Heart left ventricle (tissue), 16 donors: ENCODE measurements around the gene GTF3C5. TPM values are rescaled to one million over a fixed set of nuclear protein-coding genes. Genes with fewer than 3 reads are reported as not detected.
A peak's percentile ranks its signal among the peaks of the same experiment; 100 is the strongest.
"Not testable (repeated sequence)": the region's sequence is repeated elsewhere in the genome, so short reads cannot be mapped to it uniquely, and the experiment has no call there.

Experiments used
- ATAC-seq, 4 donors: fragments of 200-7000 bp; cut with Tn5 transposase; one replicate each; pipeline ENCODE4 v1.9.1; 2020 to 2022; ENCODE audit warnings: moderate library complexity in 4 of 4, mild to moderate bottlenecking in 3 of 4, moderate number of reproducible peaks in 1 of 4
- DNase-seq, 5 donors: peaks; one replicate each; pipeline ENCODE4 v3.0.0-alpha.2; 2020
- H3K27ac ChIP-seq, 12 donors: fragments of 200-600 bp; sonication (generic) in 4 of 12; one replicate each; pipeline versions ENCODE4 v1.5.0 to v1.8.0; 2016 to 2022; ENCODE audit warnings: mild to moderate bottlenecking in 2 of 12
- H3K27me3 ChIP-seq, 9 donors: fragments of 200-600 bp; sonication (generic) in 2 of 9; one replicate each; pipeline versions ENCODE4 v1.5.1 to v1.8.0; 2016 to 2022; ENCODE audit warnings: mild to moderate bottlenecking in 3 of 9
- H3K36me3 ChIP-seq, 9 donors: fragments of 200-600 bp; sonication (generic) in 2 of 9; one replicate each; pipeline versions ENCODE4 v1.5.0 to v1.8.0; 2018 to 2022; ENCODE audit warnings: mild to moderate bottlenecking in 2 of 9
- H3K4me1 ChIP-seq, 12 donors: fragments of 200-600 bp; sonication (generic) in 4 of 12; one replicate each; pipeline versions ENCODE4 v1.5.0 to v1.8.0; 2016 to 2022; ENCODE audit warnings: mild to moderate bottlenecking in 3 of 12
- H3K4me3 ChIP-seq, 12 donors: fragments of 200-600 bp; sonication (generic) in 4 of 12; one replicate each; pipeline versions ENCODE4 v1.5.0 to v1.8.0; 2017 to 2022; ENCODE audit warnings: mild to moderate bottlenecking in 9 of 12, moderate library complexity in 4 of 12
- H3K9me3 ChIP-seq, 12 donors: fragments of 200-600 bp; sonication (generic) in 4 of 12; one replicate each; pipeline versions ENCODE4 v1.5.0 to v1.8.0; 2016 to 2022; ENCODE audit warnings: mild to moderate bottlenecking in 1 of 12
- POLR2A ChIP-seq, 2 donors: fragments of 450-650 bp; IDR thresholded peaks; one replicate each; pipeline ENCODE4 v1.6.1; 2017; ENCODE audit warnings: antibody characterized with exemption in 2 of 2, mild to moderate bottlenecking in 2 of 2, moderate library complexity in 2 of 2
- whole genome bisulfite sequencing, 4 donors: extraction: QIAGEN DNeasy Blood & Tissue Kit in 2 of 4; methylation state at CpG; one replicate each; pipeline versions ENCODE4 v1.1.5 to v1.1.7; 2013 to 2018; 5-methylcytosine and 5-hydroxymethylcytosine counted together
- intact Hi-C, 10 donors: fragments of 100-400 bp; cut with DNase I; formaldehyde crosslinking; loops; one replicate each; pipeline versions ENCODE4 v1.11.1 to v1.14.2; 2022
- polyA plus RNA-seq, 2 donors: library from polyadenylated mRNA; stranded (reverse); fragments of 200-250 nt; gene quantifications; one replicate each; pipeline ENCODE4 v1.2.3, GENCODE V29; 2013
- total RNA-seq, 9 donors: library from RNA; depleted of rRNA in 2 of 9; stranded (reverse); fragments of >200 nt in 2 of 9; fragmentation: NEBNext Ultra II Directional in 3 of 9; extraction: Animal tissue kit (Norgen Biotek cat#: 25700) in 3 of 9; gene quantifications; one replicate each; pipeline versions ENCODE4 v1.1.0 to v1.2.4, GENCODE V29; 2016 to 2023
- TF ChIP-seq, protein P1 (sequence below), 12 donors: fragments of 200-600 bp; sonication (generic) in 4 of 12; IDR thresholded peaks; one replicate each; pipeline versions ENCODE4 v1.5.0 to v1.8.0; 2018 to 2022; ENCODE audit warnings: antibody characterized with exemption in 12 of 12, mild to moderate bottlenecking in 5 of 12
- donor health status: ischemic (EF 13 %, LVEDD 7.1; RV severe dilation, severe dysfunction).
- donor health status: healthy with polysubstance abuse.
- donor health status: DM: no; HTN: yes; CAD: no.
- donor health status: DM: no; HTN: no; CAD: no.
- donor health status: ischemic (EF 25% LVEDD 6.9; RV normal size, moderate dysfunction).
- donor health status: ischemic (EF 25% LVEDD 5.7; RV mildly dilated, moderate dysfunction).
- donor health status: healthy.
- donor health status: DM: yes; HTN: yes; CAD: no.
- donor health status: ischemic (EF 35%, LVEDD 5.7; RV mildly dilated, moderate dysfunction).
- donor health status: nonischemic (EF 11% LVEDD 7.7; RV severe dilation, severe dysfunction).
- donor health status: DM: yes; HTN: yes; CAD: no.
- donor health status: PGD.
- donor health status: ischemic (EF 29% LVEDD 5.4; RV normal size, mild dysfunction).
- donor health status: nonischemic (EF 23%, LVEDD 6.1; RV moderate dilation, normal function).

Gene GTF3C5
- total and polyA plus RNA-seq, 11 donors: 22.9 to 51.7 (median 35.9) TPM

DNA sequence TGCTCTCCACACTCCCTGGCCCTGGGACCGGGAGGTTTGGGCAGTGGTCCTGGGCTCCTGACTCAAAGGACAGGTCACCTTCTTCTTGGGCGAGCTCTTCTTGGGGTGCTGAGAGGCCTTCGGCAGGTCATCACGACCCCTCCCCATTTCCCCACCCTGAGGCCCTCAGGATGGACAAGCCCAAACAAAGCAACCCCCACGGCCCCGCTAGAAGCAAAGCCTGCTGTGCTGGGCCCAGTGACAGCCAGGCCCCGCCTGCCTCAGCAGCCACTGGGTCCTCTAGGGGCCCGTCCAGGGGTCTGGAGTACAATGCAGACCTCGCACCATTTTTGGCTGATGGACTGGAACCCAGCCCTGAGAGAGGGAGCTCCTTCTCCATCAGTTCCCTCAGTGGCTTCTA is 52.9 kb downstream of the GTF3C5 start:
- intact Hi-C loops, H3K4me1 ChIP-seq, H3K27me3 ChIP-seq, H3K9me3 ChIP-seq, ATAC-seq, H3K36me3 ChIP-seq, H3K4me3 ChIP-seq, H3K27ac ChIP-seq: not testable (repeated sequence)
- DNase-seq: peak in 1 of 5 donors; percentile 18
- 72 to 78% (median 72%) methylated on average over 6 to 9 of the region's 9 CpGs; no CpG with 5 or more reads in 1 of the 4 donors for WGBS, 4 donors

DNA sequence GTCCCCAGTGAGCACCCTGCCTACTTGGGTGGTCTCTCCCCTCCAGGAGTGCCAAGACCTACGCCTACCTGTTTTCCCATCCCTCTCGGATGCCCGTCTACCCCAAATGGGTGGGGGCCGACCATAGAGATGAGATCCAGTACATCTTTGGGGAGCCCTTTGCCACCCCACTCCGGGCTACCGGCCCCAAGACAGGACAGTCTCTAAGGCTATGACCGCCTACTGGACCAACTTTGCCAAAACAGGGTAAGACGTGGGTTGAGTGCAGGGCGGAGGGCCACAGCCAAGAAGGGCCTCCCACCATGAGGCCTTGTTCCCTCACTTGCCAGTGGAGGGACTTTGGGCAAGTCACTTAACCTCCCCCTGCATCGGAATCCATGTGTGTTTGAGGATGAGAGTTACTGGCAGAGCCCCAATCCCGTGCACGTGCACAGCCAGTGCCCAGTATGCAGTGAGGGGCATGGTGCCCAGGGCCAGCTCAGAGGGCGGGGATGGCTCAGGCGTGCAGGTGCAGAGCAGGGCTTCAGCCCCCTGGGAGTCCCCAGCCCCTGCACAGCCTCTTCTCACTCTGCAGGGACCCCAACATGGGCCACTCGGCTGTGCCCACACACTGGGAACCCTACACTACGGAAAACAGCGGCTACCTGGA is 55.5 kb downstream of the GTF3C5 start:
- 66 to 87% (median 84%) methylated on average over 7 to 17 of the region's 17 CpGs for WGBS, 4 donors
- H3K9me3 ChIP-seq, H3K4me3 ChIP-seq, H3K36me3 ChIP-seq, H3K27ac ChIP-seq, intact Hi-C loops, ATAC-seq, H3K27me3 ChIP-seq: not testable (repeated sequence)
- peaks cover 0 to 12% (median 2%) of the 10 kb centered on the region in 12 donors for H3K4me1 ChIP-seq
- DNase-seq: peak in 1 of 5 donors; percentile 7

DNA sequence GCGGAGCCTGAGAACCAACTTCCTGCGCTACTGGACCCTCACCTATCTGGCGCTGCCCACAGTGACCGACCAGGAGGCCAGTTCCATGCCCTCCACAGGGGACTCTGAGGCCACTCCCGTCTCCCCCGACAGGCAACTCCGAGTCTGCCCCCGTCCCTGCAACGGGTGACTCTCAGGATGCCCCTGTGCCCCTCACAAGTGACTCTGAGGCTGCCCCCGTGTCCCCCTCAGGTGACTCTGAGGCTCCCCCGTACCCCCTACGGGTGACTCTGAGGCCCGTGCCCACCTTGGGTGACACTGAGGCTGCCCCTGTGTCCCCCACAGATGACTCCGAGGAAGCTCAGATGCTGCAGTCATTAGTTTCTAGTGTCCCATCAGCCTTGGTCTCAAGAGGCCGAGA is 56.1 kb downstream of the GTF3C5 start:
- Histone ChIP-seq H3K36me3 (no peaks in the 10 kb centered on the region), H3K27me3 (no peaks in the 10 kb centered on the region), H3K9me3 (no peaks in the 10 kb centered on the region), H3K4me1 (peaks cover 0 to 12% (median 2%) of the 10 kb centered on the region in 12 donors), H3K4me3 (no peak overlapping the region), H3K27ac (no peak overlapping the region)
- 83 to 87% (median 86%) methylated on average over 11 to 15 of the region's 15 CpGs for WGBS, 4 donors
- no peak for TF ChIP-seq POLR2A (IDR thresholded peaks at IDR 0.05)
- TF ChIP-seq, protein P1, sequence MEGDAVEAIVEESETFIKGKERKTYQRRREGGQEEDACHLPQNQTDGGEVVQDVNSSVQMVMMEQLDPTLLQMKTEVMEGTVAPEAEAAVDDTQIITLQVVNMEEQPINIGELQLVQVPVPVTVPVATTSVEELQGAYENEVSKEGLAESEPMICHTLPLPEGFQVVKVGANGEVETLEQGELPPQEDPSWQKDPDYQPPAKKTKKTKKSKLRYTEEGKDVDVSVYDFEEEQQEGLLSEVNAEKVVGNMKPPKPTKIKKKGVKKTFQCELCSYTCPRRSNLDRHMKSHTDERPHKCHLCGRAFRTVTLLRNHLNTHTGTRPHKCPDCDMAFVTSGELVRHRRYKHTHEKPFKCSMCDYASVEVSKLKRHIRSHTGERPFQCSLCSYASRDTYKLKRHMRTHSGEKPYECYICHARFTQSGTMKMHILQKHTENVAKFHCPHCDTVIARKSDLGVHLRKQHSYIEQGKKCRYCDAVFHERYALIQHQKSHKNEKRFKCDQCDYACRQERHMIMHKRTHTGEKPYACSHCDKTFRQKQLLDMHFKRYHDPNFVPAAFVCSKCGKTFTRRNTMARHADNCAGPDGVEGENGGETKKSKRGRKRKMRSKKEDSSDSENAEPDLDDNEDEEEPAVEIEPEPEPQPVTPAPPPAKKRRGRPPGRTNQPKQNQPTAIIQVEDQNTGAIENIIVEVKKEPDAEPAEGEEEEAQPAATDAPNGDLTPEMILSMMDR (IDR thresholded peaks at IDR 0.05): no peak
- ATAC-seq: no peak
- intact Hi-C loops: no loop called here
- peak in 1 of 5 donors; percentile 15 for DNase-seq

DNA sequence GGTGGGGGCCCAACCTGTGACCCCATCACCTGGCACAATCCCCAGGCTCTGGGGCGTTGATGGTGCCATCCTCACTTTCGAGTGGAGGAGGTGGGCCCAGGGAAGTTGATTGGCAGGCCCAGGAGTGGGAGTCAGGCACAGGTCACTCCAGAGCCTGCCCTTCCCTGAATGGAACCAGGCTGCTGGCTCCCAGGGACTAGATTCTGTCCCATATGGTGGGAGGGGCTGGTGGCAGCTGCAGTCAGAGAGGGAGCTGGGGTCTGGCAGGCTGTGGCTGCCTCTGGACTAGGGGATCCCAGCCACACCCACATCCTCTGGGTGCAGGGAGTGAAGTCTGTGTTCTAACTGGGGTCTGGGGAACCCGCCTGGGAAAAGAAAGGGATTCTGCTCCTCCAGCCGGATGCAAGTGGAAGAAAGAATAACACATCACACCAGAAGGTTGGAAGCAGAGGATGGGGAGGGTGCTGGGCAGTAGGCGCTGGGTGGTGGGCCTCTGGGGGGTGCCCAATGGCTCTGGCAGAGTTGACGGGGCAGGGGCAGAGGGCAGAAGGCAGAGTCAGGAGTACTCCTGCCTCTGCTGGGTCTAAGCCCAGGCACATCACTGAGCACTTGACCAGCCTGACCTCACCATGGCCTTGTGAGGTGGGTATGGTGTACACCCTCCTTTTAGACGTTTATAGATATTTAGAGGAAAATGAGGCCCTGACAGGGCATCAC is 56.8 kb downstream of the GTF3C5 start:
- Histone ChIP-seq H3K4me1 (peaks cover 0 to 12% (median 2%) of the 10 kb centered on the region in 12 donors), H3K27ac (no peak overlapping the region), H3K27me3 (no peaks in the 10 kb centered on the region), H3K9me3 (no peaks in the 10 kb centered on the region), H3K4me3 (no peak overlapping the region), H3K36me3 (no peaks in the 10 kb centered on the region)
- intact Hi-C loops: no loop called here
- WGBS, 4 donors: 66 to 84% (median 77%) methylated on average over 7 of the region's 7 CpGs
- peak in 1 of 4 donors; percentile 14 for ATAC-seq
- DNase-seq: peak in 1 of 5 donors; percentile 15
- TF ChIP-seq POLR2A (IDR thresholded peaks at IDR 0.05): no peak

DNA sequence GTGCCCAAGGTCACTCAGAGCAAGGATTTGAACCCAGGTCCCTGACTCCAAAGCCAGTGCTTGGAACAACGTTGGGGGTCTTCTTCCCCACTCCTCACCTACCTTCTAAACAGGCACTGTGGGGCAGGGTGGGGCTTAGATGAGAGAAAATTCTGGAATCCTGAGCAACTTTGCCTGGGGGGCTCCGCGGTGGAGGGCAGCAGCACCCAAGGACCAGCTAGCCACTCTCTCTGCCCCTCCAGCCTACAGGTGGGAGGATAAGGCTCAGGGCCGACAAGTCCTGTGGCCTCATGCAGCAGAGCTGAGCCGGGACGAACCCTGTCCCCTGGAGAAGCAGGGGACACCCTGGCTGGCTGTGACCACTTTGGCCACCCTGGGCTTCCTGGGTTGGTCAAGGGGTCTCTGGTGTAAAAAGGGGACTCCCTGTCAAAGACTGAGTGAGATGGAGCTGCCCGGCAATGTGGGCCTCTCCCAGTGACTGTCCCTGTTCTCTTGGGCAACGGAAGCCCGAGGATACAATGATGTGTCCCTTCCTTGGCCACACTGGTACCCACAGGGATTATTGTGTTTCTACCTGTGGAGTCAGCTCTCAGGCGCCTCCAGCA is 57.5 kb downstream of the GTF3C5 start:
- DNase-seq (peak in 1 of 5 donors; percentile 10), ATAC-seq (no peak)
- TF ChIP-seq POLR2A (IDR thresholded peaks at IDR 0.05): no peak
- TF ChIP-seq, protein P1 (IDR thresholded peaks at IDR 0.05): no peak
- Histone ChIP-seq H3K4me1 (peaks cover 0 to 12% (median 2%) of the 10 kb centered on the region in 12 donors), H3K4me3 (no peak overlapping the region), H3K27ac (no peak overlapping the region), H3K27me3 (no peaks in the 10 kb centered on the region), H3K9me3 (no peaks in the 10 kb centered on the region), H3K36me3 (no peaks in the 10 kb centered on the region)
- 92 to 95% (median 93%) methylated on average over 9 to 10 of the region's 10 CpGs for WGBS, 4 donors
- intact Hi-C loops: no loop called here
